ENCODE results near the gene LMOD2.
"Not testable (repeated sequence)": the region's sequence is repeated elsewhere in the genome, so short reads cannot be mapped to it uniquely, and the experiment has no call there.

Gene LMOD2, protein sequence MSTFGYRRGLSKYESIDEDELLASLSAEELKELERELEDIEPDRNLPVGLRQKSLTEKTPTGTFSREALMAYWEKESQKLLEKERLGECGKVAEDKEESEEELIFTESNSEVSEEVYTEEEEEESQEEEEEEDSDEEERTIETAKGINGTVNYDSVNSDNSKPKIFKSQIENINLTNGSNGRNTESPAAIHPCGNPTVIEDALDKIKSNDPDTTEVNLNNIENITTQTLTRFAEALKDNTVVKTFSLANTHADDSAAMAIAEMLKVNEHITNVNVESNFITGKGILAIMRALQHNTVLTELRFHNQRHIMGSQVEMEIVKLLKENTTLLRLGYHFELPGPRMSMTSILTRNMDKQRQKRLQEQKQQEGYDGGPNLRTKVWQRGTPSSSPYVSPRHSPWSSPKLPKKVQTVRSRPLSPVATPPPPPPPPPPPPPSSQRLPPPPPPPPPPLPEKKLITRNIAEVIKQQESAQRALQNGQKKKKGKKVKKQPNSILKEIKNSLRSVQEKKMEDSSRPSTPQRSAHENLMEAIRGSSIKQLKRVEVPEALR

DNA sequence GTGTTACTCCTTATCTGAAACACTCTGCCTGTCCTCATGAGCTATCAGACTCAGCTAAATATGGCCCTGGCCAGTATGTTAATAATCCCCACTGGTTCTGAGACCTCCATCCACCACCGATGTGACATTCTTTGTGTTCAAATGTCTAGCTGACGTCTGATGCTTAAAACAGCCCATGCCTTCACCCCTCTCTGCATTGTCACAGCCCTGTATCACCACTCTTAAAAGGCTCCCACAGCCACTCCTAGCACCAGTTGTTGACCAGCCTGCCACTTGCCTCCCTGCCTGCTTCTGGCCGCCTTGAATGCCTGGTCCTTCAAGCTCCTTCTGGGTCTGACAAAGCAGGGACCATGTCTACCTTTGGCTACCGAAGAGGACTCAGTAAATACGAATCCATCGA, at the start of gene LMOD2:
Gene LMOD2, plus strand, starts transcription at position 253 of the 400 bp plus-strand sequence. Its CDS starts 98 bp downstream, at position 351.
- DNase-seq (ENCODE audit: low spot score), result no peak

DNA sequence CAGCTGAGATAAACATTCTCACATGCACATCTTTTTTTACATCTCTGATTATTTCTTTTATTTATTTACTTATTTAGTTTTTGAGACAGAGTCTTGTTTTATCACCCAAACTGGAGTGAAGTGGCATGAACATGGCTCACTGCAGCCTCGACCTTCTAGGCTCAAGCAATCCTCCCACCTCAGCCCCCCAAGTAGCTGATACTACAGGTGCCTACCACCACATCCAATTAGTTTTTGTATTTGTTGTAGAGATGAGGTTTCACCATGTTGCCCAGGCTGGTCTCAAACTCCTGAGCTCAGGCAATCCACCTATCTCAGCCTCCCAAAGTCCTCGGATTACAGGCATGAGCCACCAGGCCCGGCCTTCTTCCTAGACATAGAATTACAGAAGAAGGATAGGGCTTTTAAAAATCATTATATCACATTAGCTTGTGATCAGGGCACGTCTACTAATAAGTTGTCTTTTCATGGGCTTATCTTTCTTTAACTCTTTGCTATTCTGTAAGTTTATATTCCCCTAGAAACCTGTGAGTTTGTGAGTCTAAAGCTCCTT, 48.2 kb upstream of the LMOD2 start:
- no peak for DNase-seq (ENCODE audit: low spot score)

DNA sequence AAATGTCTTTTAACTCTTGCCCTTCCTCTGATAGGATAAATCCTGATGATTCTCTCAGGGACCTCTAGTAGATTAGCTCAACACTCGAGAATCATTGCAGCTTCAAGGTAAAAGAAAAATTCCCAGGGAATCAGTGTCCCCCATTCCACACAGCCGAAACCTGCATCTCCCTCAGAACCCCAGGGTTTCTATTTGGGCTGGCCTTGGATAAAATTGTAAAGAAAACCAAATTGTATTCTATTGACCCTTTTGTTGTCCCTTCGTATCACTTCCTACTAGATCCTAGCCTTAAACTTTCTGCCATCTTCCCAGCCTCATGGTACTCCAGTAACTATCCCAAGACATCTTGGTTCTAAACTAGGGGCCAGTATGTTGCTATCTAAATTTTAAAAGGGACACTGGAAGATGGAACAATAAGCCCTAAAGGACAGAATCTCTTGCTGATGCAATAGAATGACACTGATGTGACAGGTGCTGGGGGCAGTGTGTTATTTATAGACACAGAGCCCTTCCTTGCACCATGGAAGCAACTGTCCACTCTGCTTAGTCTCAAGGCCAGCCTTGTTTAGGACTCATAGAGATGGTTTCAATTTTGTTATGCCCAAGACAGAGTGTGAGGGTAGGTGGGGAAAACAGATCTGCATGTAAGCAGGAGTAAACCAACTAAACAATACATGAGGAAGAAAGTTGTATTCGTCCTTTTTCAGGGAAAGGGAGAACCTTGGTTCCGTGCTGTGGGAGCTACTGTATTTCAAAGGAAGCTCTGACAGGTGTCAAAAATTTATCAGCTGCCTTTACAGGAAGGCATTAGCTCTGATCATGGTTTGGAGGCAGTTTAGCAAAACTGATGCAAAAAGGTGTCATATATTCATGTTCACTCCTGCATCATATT, 46.4 kb upstream of the LMOD2 start:
- no peak for DNase-seq (ENCODE audit: low spot score)

DNA sequence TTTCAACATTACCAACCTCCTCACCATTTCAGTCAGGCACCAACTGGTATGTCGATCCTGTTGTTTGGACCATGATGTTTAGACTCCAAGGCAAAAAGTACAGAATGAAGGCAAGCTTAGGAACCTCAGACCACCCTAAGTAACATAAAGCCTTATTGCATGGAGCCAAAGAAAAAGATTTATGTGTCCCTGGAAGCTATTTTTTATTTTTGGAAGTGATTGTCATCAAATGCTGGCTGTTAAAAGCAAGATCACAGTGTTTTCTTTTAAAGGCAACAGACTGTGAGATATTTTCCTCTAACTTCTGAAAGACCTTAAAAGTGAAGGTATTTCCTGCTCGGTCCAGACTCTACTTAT, 45.8 kb upstream of the LMOD2 start:
- no peak for DNase-seq (ENCODE audit: low spot score)

DNA sequence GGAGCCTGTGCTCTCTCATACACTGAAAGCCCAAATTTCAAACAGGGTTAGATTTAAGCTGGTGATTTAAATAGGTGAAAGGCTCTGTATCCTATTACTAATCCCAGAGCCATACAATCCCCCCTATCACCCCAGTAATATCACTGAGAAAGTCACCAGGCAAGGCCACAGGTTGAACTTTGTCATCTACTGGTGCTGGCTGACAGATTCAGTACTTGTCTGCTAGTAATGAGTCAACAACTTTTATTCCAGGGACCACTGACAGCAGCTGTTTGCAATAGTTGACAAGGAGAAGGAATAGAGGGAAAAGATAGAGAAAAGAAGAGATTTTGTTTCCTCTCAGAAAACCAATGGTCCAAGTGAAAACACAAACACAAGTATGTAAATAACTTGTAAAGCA, 43.6 kb upstream of the LMOD2 start:
- DNase-seq (ENCODE audit: low spot score), result no peak

DNA sequence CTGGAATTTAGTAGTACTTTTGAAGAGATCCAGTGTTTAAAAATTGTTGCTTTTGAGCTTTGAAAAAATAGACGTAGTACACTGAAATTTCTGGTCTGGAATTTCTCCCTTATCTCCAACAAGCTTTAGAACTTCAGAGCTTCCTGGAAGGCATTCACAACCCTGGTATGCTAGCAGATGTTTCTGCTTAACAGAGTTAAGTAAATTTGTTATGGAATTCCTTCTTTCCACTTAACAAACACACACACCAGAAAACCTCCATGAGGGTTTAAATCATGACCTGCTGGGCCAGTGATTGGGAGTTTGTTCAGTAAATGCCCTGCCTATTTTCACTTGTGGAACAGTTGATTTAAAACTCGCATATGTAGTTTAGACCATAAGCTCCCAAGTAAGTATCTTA, 40.3 kb upstream of the LMOD2 start:
- no peak for DNase-seq (ENCODE audit: low spot score)

DNA sequence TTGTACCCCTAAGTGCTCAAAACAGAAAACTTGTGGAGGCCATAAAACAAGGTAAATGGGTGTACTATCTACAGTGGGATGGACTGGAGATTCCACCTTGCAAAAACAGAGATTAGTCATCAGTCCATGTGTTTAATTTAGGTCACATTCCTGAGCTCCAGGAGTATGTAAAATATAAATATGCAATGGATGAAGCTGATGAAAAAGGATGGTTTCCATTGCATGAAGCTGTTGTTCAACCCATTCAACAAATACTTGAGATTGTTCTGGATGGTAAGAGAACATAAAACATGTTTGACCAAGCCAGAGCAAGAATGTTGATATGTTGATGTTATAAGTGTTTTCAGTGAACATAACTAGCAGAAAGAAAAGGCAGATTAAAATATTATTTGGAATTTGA, 39.4 kb upstream of the LMOD2 start:
- no peak for DNase-seq (ENCODE audit: low spot score)

DNA sequence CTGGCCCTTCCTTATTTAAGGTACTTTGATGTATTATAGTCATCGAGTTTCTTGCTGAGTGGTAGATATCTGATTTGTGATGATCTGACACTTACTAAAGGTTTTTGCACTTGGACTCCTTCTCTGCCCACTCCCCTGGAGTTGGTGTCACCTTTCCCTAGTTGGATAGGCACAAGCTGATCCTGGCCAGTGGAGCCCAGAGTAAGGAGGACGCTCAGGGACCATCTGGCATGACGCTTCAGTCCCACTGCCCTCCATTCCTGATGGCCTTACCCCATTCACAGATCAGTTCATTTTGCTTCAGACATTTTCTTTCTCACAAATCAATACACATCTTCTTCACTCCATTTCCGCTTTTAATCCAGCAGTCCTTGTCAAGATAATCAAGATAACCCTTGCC, 34.0 kb upstream of the LMOD2 start:
- no peak for DNase-seq (ENCODE audit: low spot score)

DNA sequence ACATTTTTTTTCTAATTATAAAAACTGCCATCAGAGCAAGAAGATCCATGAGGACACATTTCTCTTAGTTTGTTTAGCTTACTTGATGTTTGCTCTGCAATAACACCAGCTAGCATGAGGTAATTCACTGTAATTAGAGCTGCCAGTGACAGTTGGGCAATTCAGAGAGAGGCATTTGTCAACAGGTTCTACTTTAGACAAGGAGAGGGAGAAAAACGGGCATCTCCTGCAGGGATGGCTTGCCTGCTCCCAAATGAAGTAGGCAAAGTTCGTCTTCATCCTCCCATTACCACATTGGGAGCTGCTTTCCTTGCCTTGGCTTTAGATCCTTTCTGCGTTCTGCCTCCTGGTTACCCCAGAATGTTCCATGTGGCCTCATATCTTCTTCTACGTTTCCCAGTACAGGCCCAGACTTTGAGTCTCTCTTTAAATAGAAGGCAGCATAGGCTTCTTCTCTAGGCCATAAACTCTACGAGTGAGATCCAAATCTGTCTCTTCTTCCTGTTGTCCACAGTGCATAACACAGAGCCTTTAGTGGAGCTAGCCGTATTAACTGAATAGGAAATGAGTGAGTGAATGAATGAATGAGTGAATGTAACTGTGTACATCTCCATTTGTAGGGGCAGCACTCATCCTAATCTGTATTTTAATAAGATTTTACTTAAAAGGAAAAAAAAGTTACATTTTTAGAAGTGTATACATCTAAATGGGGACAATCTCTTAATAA, 32.8 kb upstream of the LMOD2 start:
- peak; percentile 60 for DNase-seq (ENCODE audit: low spot score)

DNA sequence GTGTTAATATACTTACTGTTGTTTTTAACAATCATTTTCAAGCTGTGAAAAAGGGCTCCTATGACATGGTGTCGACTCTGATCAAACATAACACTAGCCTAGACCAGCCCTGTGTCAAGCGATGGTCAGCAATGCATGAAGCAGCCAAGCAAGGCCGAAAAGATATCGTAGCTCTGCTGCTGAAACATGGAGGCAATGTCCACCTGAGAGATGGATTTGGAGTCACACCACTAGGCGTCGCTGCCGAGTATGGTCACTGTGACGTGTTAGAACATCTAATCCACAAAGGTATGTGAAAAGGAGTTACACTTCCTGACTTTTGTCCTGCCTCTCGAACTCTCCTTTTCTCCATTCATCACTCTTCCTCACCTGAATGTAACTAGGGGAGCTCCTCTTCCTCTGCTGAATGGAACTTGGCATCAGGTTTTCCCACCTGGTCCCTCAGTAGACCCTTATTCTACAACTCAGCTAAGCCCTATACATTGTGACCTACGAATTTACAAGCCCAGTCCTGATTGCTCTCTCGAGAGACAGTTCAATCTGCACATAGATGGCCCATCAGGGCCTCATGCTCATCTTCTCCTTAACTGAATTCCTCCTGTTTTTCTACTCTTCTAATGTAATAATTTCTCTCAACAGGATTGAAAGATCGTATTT, 31.0 kb upstream of the LMOD2 start:
- no peak for DNase-seq (ENCODE audit: low spot score)

DNA sequence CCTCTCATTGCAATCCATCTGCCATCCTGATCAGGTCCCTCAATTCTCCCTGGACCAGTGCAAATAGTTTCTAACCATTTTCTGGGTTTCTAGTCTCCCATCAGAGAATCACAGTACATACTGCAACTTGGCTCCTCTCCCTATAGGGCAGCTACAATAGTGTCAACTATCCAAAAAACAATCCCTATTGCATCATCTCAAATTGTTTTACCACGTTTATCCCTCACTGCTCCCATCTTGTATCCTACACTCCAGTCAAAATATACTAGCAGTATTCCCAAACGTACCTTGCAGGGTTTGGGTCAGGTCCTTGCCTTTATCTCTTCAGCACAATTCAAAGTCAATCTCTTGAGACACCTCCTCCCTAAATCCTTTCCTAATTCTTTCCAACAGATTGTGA, 30.4 kb upstream of the LMOD2 start:
- no peak for DNase-seq (ENCODE audit: low spot score)

DNA sequence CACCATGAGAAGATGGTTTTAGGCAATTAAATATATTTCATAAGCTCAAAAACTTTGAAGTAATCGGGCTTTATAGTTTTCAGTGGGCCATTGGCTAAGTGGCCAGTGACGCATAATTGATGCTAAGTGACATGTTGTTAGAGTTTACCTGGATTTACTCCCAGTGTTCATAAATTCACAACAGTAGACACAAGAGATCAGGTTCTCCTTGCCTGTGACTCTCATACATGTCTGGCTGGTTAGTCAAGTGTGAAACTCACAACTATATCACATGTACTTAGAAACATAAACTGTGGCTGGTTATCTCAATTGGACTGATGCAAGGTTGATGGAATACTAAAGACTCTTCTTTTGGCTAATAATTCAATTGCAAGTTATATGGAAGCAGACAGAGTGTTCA, 27.8 kb upstream of the LMOD2 start:
- no peak for DNase-seq (ENCODE audit: low spot score)

DNA sequence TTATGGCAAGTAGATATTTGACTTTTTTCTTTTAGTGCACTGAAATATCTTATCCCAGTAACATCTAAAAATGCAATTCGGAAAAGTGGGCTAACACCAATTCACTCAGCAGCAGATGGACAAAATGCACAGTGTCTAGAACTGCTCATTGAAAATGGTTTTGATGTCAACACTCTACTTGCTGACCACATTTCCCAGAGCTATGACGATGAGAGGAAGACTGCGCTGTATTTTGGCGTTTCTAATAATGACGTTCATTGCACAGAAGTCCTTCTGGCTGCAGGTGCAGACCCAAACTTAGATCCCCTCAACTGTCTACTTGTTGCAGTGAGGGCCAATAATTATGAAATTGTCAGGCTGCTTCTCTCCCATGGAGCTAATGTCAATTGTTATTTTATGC, 26.8 kb upstream of the LMOD2 start:
- no peak for DNase-seq (ENCODE audit: low spot score)

DNA sequence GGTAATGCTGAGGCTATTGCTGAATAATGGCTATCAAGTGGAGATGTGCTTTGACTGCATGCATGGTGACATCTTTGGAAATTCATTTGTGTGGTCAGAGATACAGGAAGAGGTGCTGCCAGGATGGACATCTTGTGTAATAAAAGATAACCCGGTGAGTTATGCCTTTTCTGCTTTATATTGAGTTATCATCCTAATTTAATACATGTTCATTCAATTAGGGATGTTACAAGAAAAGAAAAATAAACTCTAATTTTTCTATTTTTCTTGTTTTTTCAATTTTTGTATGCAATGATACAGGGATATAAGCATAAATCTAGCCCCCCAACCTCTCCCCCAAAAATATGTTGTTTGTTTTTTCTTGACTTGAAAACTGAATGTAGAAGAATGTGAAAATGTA, 26.4 kb upstream of the LMOD2 start:
- DNase-seq (ENCODE audit: low spot score), result no peak

DNA sequence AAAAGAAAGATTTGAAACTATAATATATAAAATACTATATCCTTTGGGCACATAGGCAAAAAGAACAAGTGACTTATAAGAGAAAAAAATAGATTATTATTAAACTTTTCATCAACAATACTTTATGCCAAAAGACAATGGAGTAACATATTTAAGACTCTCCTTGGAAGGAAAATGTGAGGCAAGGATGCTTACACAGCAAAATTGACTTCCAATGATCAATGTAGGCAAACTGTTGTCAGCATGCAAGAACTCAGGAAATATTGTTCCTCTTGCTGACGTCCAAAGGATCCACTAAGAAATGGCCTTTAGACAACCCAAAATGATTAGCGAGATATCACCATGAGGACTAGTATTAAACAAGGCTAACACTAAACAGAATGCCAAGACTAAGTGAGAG, 22.9 kb upstream of the LMOD2 start:
- DNase-seq (ENCODE audit: low spot score), result no peak

DNA sequence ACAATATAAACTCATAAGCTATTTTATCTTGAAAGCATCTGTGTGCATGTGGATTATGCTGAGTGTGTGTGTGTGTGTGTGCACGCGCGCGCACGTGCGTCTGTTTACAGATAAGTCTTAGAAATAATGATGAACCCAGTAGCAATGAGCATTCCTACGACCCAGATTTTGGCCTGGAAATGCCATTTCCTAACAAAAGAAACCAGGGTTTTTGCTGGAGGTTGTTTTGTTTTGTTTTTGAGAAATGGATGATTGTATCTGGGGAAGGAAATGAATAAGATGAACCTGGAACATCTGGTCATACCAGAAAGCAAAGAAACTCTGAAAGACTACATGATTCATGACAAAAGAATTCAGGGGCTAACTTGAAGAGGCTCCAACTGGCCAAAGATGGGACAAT, 22.1 kb upstream of the LMOD2 start:
- DNase-seq (ENCODE audit: low spot score), result no peak

DNA sequence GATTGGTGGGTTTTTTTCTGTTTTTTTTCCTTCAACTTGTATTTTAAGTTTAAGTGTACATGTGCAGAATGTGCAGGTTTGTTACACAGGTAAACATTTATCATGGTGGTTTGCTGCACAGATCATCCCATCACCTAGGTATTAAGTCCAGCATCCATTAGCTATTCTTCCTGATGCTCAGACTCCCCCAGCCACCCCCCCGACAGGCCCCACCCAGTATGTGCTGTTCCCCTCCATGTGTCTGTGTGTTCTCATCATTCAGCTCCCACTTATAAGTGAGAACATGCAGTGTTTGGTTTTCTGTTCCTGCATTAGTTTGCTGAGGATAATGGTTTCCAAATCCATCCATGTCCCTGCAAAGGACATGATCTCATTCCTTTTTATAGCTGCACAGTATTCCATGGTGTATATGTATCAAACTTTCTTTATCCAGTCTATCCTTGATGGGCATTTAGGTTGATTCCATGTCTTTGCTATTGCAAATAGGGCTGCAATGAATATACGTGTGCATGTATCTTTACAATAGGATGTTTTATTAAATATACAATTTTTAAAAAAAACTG, 21.6 kb upstream of the LMOD2 start:
- not testable (repeated sequence) for DNase-seq (ENCODE audit: low spot score)

DNA sequence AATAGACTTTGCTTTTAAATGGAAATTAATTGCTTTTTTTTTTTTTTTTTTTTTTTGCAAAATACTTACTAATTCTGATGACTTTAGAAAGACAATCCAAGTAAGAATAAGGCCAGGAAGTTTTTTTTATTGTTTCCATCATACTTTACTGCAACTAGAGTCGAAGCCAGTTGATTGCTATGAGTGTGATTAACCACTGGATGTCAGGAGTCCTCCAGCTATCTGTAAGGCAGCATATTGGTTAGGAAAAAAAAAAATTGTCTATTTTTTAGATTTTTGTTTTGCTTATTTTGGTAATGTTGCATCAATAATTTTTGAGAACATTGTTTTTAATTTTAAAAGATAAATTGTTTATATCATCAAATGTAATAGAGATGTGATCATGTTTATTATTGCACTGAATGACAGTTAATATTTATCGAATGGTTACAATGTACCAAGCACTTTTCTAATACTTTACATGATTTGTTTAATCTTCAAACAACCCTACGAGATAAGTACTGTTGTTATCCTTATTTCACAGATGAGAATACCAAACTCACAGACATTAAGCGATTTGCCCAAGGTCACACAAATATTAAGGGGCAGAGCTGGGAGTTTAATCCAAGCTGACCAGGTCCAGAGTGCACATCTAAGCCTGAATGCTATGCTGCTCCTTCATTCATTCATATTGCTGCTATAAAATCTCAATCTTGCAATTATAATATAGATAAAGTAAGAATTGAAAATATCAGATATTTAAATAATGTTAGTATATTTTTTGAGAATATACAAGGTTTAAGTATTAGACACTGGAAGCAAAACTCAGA, 19.9 kb upstream of the LMOD2 start:
- DNase-seq (ENCODE audit: low spot score), result no peak

DNA sequence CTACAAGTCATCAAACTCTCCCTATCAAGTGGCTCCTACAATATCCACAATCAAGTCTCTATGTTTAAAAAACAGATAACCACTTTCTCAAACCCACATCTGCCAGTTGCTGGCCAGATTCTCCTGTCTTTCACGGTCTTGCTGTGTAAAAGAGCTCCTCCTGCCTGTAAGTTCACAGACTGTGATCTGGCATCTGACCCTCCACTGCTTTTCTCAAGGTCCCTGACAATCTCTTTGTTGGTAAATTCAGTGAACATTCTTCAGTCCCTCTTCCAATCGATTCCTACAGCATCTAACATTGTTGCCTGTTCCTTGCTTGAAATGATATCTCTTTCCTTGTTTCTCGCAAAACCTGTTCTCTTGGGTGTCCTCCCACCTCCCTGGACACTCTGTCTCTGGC, 18.5 kb upstream of the LMOD2 start:
- DNase-seq (ENCODE audit: low spot score), result no peak

DNA sequence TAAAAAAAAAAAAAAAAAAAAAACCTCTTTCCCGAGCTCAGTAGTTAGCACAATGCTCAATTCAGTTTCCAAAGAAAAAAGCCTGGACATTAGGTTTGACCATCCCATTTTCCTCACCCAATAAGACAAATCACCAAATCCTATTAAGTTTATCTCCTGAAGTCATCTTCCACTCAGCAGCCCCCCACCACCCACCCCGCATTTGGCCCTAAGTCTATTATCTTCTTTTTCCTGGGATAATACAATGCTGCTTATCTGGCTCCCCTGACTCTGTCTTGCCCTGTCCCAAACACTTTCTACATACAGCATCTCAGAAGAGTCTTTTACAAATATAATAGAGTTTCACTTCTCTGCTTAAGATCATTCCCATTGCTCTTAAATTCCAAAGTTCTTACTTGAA, 17.8 kb upstream of the LMOD2 start:
- DNase-seq (ENCODE audit: low spot score), result no peak

All from HuH-7.5 (cell line).